ENCODE results near the gene TMX2.

Gene TMX2

DNA sequence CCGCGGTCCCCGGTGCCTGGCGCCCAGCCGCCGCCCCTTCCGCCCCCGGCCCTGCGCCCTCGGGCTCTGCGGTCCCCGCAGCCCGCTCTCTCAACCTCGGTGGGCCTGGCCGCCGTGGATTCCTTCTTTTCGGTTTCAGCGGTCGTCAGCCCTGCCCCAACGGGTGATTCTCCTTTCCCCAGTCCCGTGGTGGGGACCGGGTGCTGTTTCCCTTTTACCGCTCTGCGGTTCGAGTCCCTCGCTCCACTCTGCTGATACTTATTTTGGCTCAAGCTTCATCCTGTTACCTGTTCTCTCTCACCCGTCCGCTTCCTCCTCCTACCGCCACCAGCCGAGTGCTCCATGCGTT is 44.0 kb upstream of the TMX2 start:
- Histone ChIP-seq H3K36me3 (ENCODE audit: control insufficient read depth, insufficient read depth, low read length) (no peaks in the 10 kb centered on the region), H3K4me2 (ENCODE audit: low read length) (peak overlapping the region; percentile 61), H3K27me3 (ENCODE audit: insufficient read depth, low read length, poor library complexity) (no peaks in the 10 kb centered on the region), H2BK120ac (ENCODE audit: low read depth, low read length) (peak overlapping the region; percentile 0), H2BK5ac (ENCODE audit: low read length) (peak overlapping the region; percentile 64), H4K5ac (ENCODE audit: low read length) (no peak overlapping the region), H3K27ac (ENCODE audit: low read depth, low read length) (peak overlapping the region; percentile 97), H3K23ac (ENCODE audit: low read length) (no peak overlapping the region), H3K79me1 (ENCODE audit: low read length) (peaks cover 9% of the 10 kb centered on the region), H3K4me3 (ENCODE audit: low read length) (peak overlapping the region; percentile 93), H4K8ac (ENCODE audit: low read depth, low read length) (no peak overlapping the region), H3K4ac (ENCODE audit: low read depth, low read length) (peak overlapping the region; percentile 40), H3K9ac (ENCODE audit: low read length) (peak overlapping the region; percentile 96), H2BK15ac (replicated peaks; ENCODE audit: low read depth) (no peak overlapping the region), H3K4me1 (ENCODE audit: control insufficient read depth, low read depth, low read length) (peaks cover 4% of the 10 kb centered on the region), H3K56ac (ENCODE audit: low read length) (peak overlapping the region; percentile 96), H2AK5ac (ENCODE audit: low read length) (no peak overlapping the region), H3K79me2 (ENCODE audit: control insufficient read depth, insufficient read depth, low read length) (peaks cover 30% of the 10 kb centered on the region), H3K18ac (ENCODE audit: low read length) (peak overlapping the region; percentile 19)
- peak; percentile 39 for DNase-seq
- no CpG with 5 or more reads among the region's 31 CpGs for whole genome bisulfite sequencing (ENCODE audit: extremely low coverage, insufficient coverage, low lambda C conversion rate)

DNA sequence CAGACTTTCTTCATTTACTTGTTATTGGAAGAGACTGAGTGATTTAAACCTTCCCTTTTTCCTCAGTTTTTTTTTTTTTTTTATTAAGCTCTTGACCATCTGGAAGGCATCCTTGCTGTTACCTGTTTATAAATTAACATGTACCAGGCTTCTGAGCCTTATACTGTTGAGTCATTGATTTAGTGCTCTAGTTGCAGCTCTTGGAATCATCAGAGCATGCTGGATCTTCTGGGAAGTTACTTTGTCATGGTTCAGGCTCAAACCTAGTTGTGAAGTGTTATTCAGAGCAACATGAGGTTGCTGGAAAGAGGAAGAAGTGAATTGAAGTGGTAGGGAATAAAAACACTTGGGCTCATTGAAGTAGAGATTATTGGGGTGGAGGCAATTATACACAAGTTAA is 38.1 kb upstream of the TMX2 start:
- H3K4ac ChIP-seq (ENCODE audit: low read depth, low read length): no peak overlapping the region
- H2AK5ac ChIP-seq (ENCODE audit: low read length): no peak overlapping the region
- H3K4me1 ChIP-seq (ENCODE audit: control insufficient read depth, low read depth, low read length): peaks cover 17% of the 10 kb centered on the region
- H3K27ac ChIP-seq (ENCODE audit: low read depth, low read length): no peak overlapping the region
- no peak overlapping the region for H2BK120ac ChIP-seq (ENCODE audit: low read depth, low read length)
- H3K27me3 ChIP-seq (ENCODE audit: insufficient read depth, low read length, poor library complexity): no peaks in the 10 kb centered on the region
- H3K4me3 ChIP-seq (ENCODE audit: low read length): no peak overlapping the region
- no peak for DNase-seq
- H2BK15ac ChIP-seq (replicated peaks; ENCODE audit: low read depth): no peak overlapping the region
- no peak overlapping the region for H3K4me2 ChIP-seq (ENCODE audit: low read length)
- no peak overlapping the region for H4K5ac ChIP-seq (ENCODE audit: low read length)
- H3K79me2 ChIP-seq (ENCODE audit: control insufficient read depth, insufficient read depth, low read length): peaks cover 43% of the 10 kb centered on the region
- H3K56ac ChIP-seq (ENCODE audit: low read length): no peak overlapping the region
- no peak overlapping the region for H3K9ac ChIP-seq (ENCODE audit: low read length)
- no peak overlapping the region for H3K23ac ChIP-seq (ENCODE audit: low read length)
- peaks cover 15% of the 10 kb centered on the region for H3K79me1 ChIP-seq (ENCODE audit: low read length)
- no peak overlapping the region for H4K8ac ChIP-seq (ENCODE audit: low read depth, low read length)
- H3K18ac ChIP-seq (ENCODE audit: low read length): no peak overlapping the region
- no peaks in the 10 kb centered on the region for H3K36me3 ChIP-seq (ENCODE audit: control insufficient read depth, insufficient read depth, low read length)
- H2BK5ac ChIP-seq (ENCODE audit: low read length): no peak overlapping the region

DNA sequence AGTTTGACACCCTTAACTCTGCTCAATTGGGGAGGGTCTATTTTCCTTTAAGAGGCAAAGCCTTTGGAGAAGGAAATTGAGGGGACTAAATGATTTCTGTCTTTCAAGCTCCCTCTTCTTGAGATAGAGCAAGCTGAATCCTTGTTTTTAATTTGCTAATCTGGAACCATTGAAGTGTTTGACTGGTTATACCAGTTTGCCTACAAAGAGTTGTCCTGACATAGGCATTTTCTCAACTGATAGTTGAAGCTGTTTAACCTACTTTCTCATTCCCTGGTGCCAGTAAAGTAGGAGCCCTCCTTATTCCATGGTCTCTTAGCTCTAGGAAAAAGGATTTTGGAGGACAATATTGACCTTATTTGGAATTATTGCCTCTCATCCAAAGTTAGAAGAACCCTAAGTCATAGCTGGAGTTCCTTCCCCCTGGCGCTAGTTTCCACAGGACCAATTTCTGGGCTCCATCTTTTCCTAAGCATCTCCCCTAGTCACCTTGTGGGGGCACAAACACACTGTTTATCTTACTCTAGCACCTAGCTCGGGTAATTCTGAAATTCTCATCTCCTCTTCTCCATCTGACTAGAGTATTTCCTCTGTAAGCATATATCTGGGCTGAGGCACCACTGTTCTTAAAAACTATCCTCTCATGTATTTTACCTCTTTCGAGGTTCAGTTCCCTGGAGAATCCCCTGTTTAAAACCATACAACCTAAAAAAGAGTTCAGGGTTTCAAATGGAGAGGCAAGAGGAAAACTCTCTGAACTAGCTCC is 37.0 kb upstream of the TMX2 start:
- H3K56ac ChIP-seq (ENCODE audit: low read length): no peak overlapping the region
- H3K4me2 ChIP-seq (ENCODE audit: low read length): no peak overlapping the region
- no peak overlapping the region for H3K4me3 ChIP-seq (ENCODE audit: low read length)
- H2BK120ac ChIP-seq (ENCODE audit: low read depth, low read length): no peak overlapping the region
- no peak overlapping the region for H2BK15ac ChIP-seq (replicated peaks; ENCODE audit: low read depth)
- H3K23ac ChIP-seq (ENCODE audit: low read length): no peak overlapping the region
- peaks cover 40% of the 10 kb centered on the region for H3K79me2 ChIP-seq (ENCODE audit: control insufficient read depth, insufficient read depth, low read length)
- no peak overlapping the region for H3K18ac ChIP-seq (ENCODE audit: low read length)
- H3K4ac ChIP-seq (ENCODE audit: low read depth, low read length): peak overlapping the region; percentile 8
- H3K27me3 ChIP-seq (ENCODE audit: insufficient read depth, low read length, poor library complexity): no peaks in the 10 kb centered on the region
- no peak overlapping the region for H4K5ac ChIP-seq (ENCODE audit: low read length)
- no peak overlapping the region for H3K27ac ChIP-seq (ENCODE audit: low read depth, low read length)
- WGBS (ENCODE audit: extremely low coverage, insufficient coverage, low lambda C conversion rate): no CpG with 5 or more reads among the region's 3 CpGs
- H4K8ac ChIP-seq (ENCODE audit: low read depth, low read length): no peak overlapping the region
- H3K36me3 ChIP-seq (ENCODE audit: control insufficient read depth, insufficient read depth, low read length): peaks cover 4% of the 10 kb centered on the region
- H3K79me1 ChIP-seq (ENCODE audit: low read length): peaks cover 21% of the 10 kb centered on the region
- no peak overlapping the region for H2BK5ac ChIP-seq (ENCODE audit: low read length)
- H3K9ac ChIP-seq (ENCODE audit: low read length): peak overlapping the region; percentile 22
- DNase-seq: no peak
- peaks cover 17% of the 10 kb centered on the region for H3K4me1 ChIP-seq (ENCODE audit: control insufficient read depth, low read depth, low read length)
- H2AK5ac ChIP-seq (ENCODE audit: low read length): no peak overlapping the region

DNA sequence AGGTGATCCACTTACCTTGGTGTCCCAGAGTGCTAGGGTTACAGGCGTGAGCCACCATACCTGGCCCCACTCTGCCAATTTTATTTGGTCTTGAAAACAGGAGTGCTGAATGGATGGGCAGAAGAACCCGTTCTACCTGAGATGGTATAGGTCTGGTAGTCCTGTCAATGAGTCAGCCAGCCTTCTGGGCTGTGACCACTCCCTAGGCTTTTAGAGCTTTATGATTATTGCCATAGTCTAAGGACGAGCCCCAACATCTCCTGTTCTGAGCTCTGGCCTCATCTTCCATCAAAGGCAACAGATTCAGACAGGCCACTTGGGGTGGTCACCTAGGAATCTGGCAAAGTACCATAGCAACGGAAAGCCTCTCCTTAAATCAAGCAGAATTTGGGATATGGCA is 33.0 kb upstream of the TMX2 start:
- H4K5ac ChIP-seq (ENCODE audit: low read length): no peak overlapping the region
- H2BK120ac ChIP-seq (ENCODE audit: low read depth, low read length): no peak overlapping the region
- peaks cover 7% of the 10 kb centered on the region for H3K36me3 ChIP-seq (ENCODE audit: control insufficient read depth, insufficient read depth, low read length)
- no peak overlapping the region for H3K18ac ChIP-seq (ENCODE audit: low read length)
- no peak overlapping the region for H3K4ac ChIP-seq (ENCODE audit: low read depth, low read length)
- H3K27me3 ChIP-seq (ENCODE audit: insufficient read depth, low read length, poor library complexity): no peaks in the 10 kb centered on the region
- no peak for DNase-seq
- H3K4me2 ChIP-seq (ENCODE audit: low read length): no peak overlapping the region
- H2BK5ac ChIP-seq (ENCODE audit: low read length): no peak overlapping the region
- H3K4me1 ChIP-seq (ENCODE audit: control insufficient read depth, low read depth, low read length): peaks cover 13% of the 10 kb centered on the region
- no peak overlapping the region for H2AK5ac ChIP-seq (ENCODE audit: low read length)
- H4K8ac ChIP-seq (ENCODE audit: low read depth, low read length): no peak overlapping the region
- peaks cover 34% of the 10 kb centered on the region for H3K79me2 ChIP-seq (ENCODE audit: control insufficient read depth, insufficient read depth, low read length)
- H3K9ac ChIP-seq (ENCODE audit: low read length): no peak overlapping the region
- no peak overlapping the region for H3K23ac ChIP-seq (ENCODE audit: low read length)
- WGBS (ENCODE audit: extremely low coverage, insufficient coverage, low lambda C conversion rate): no CpG with 5 or more reads among the region's 4 CpGs
- no peak overlapping the region for H3K27ac ChIP-seq (ENCODE audit: low read depth, low read length)
- no peak overlapping the region for H3K56ac ChIP-seq (ENCODE audit: low read length)
- no peak overlapping the region for H2BK15ac ChIP-seq (replicated peaks; ENCODE audit: low read depth)
- H3K79me1 ChIP-seq (ENCODE audit: low read length): peaks cover 27% of the 10 kb centered on the region
- no peak overlapping the region for H3K4me3 ChIP-seq (ENCODE audit: low read length)

DNA sequence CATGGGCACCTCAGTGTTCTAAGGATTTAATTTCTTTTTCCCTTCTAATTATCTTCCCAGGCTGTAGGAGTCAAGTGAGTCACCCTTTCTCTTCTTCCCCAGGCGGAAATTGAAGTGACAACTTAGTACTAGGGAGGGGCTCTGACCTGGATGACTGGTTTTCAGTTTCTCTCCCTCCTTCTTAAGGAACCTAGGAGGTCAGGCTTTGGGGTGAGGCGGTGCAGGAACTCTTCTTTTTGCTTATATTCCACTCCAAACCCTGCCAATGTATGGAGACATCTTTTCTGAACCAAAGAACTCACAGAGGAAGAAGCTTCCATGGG is 31.9 kb upstream of the TMX2 start:
- Histone ChIP-seq H3K18ac (ENCODE audit: low read length) (no peak overlapping the region), H3K23ac (ENCODE audit: low read length) (no peak overlapping the region), H3K4me1 (ENCODE audit: control insufficient read depth, low read depth, low read length) (peaks cover 8% of the 10 kb centered on the region), H3K4me3 (ENCODE audit: low read length) (no peak overlapping the region), H3K79me2 (ENCODE audit: control insufficient read depth, insufficient read depth, low read length) (peaks cover 30% of the 10 kb centered on the region), H3K4me2 (ENCODE audit: low read length) (no peak overlapping the region), H3K27me3 (ENCODE audit: insufficient read depth, low read length, poor library complexity) (no peaks in the 10 kb centered on the region), H3K36me3 (ENCODE audit: control insufficient read depth, insufficient read depth, low read length) (peaks cover 7% of the 10 kb centered on the region), H3K4ac (ENCODE audit: low read depth, low read length) (no peak overlapping the region), H2BK15ac (replicated peaks; ENCODE audit: low read depth) (no peak overlapping the region), H4K8ac (ENCODE audit: low read depth, low read length) (no peak overlapping the region), H2AK5ac (ENCODE audit: low read length) (no peak overlapping the region), H4K5ac (ENCODE audit: low read length) (no peak overlapping the region), H2BK5ac (ENCODE audit: low read length) (no peak overlapping the region), H3K27ac (ENCODE audit: low read depth, low read length) (no peak overlapping the region), H2BK120ac (ENCODE audit: low read depth, low read length) (no peak overlapping the region), H3K56ac (ENCODE audit: low read length) (no peak overlapping the region), H3K9ac (ENCODE audit: low read length) (no peak overlapping the region), H3K79me1 (ENCODE audit: low read length) (peaks cover 24% of the 10 kb centered on the region)
- DNase-seq: no peak
- WGBS (ENCODE audit: extremely low coverage, insufficient coverage, low lambda C conversion rate): no CpG with 5 or more reads among the region's 2 CpGs

DNA sequence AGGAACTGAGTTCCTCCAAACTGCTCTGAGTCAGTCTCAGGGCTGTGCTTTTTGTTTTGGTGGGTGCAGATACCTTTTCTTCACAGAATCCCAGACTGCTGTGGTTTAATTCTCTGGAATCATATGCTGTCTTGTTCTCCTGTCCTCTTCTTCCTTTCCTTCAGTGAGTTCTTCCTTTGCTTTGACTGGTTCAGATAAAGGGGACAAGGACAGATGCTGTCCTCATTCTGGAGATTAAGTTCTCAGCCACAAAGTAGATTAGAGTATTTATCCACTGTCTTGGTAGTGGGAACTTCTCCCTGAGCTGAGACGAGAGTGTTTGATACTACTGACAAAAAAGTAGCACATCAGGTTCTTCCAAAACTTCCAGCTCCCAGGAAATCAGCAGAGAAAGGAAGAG is 31.2 kb upstream of the TMX2 start:
- no CpG with 5 or more reads among the region's 1 CpG for WGBS (ENCODE audit: extremely low coverage, insufficient coverage, low lambda C conversion rate)
- no peak overlapping the region for H3K4ac ChIP-seq (ENCODE audit: low read depth, low read length)
- peaks cover 1% of the 10 kb centered on the region for H3K4me1 ChIP-seq (ENCODE audit: control insufficient read depth, low read depth, low read length)
- no peak overlapping the region for H4K8ac ChIP-seq (ENCODE audit: low read depth, low read length)
- peaks cover 21% of the 10 kb centered on the region for H3K79me1 ChIP-seq (ENCODE audit: low read length)
- H2BK5ac ChIP-seq (ENCODE audit: low read length): no peak overlapping the region
- no peak overlapping the region for H3K56ac ChIP-seq (ENCODE audit: low read length)
- no peak overlapping the region for H3K27ac ChIP-seq (ENCODE audit: low read depth, low read length)
- H3K9ac ChIP-seq (ENCODE audit: low read length): no peak overlapping the region
- no peak overlapping the region for H3K4me3 ChIP-seq (ENCODE audit: low read length)
- no peak overlapping the region for H3K4me2 ChIP-seq (ENCODE audit: low read length)
- H3K79me2 ChIP-seq (ENCODE audit: control insufficient read depth, insufficient read depth, low read length): peaks cover 28% of the 10 kb centered on the region
- H2BK15ac ChIP-seq (replicated peaks; ENCODE audit: low read depth): no peak overlapping the region
- peaks cover 7% of the 10 kb centered on the region for H3K36me3 ChIP-seq (ENCODE audit: control insufficient read depth, insufficient read depth, low read length)
- H2AK5ac ChIP-seq (ENCODE audit: low read length): no peak overlapping the region
- no peak for DNase-seq
- H4K5ac ChIP-seq (ENCODE audit: low read length): no peak overlapping the region
- no peak overlapping the region for H2BK120ac ChIP-seq (ENCODE audit: low read depth, low read length)
- H3K18ac ChIP-seq (ENCODE audit: low read length): no peak overlapping the region
- H3K23ac ChIP-seq (ENCODE audit: low read length): no peak overlapping the region
- H3K27me3 ChIP-seq (ENCODE audit: insufficient read depth, low read length, poor library complexity): no peaks in the 10 kb centered on the region
